ENCODE data around the gene ATXN1. TPM values are rescaled to one million over a fixed set of nuclear protein-coding genes. Genes with fewer than 3 reads are reported as not detected.

Gene ATXN1
- total and polyA plus RNA-seq, 2 of the 13 experiments (the other 11 are each of a cell fraction or from before 2014, with no cell fraction given): 20.7 to 39.5 TPM

- TF ChIP-seq TOE1 (CRISPR knock-in tag; IDR thresholded peaks at IDR 0.05) (no peak), ZNF367 (CRISPR knock-in tag; IDR thresholded peaks at IDR 0.05; ENCODE audit: borderline replicate concordance) (no peak), GRHL1 (CRISPR knock-in tag; conservative IDR thresholded peaks at IDR 0.05) (no peak), POLR2A (IDR thresholded peaks at IDR 0.05; ENCODE audit: insufficient read depth in 1 of 2, low read depth in 2 of 2, low read length in 2 of 2) (peak in 1 of 2 experiments; percentile 42; a peak in 1 of 4 replicates), ZBTB4 (CRISPR knock-in tag; IDR thresholded peaks at IDR 0.05; ENCODE audit: borderline replicate concordance) (0 out of 2 replicates have a peak, but pooled peaks have one; percentile 32), ZNF770 (CRISPR knock-in tag; IDR thresholded peaks at IDR 0.05) (peak; percentile 85), ZNF501 (CRISPR knock-in tag; IDR thresholded peaks at IDR 0.05) (peak; percentile 71; the same call in 1 of the 2 replicates), FOXJ3 (CRISPR knock-in tag; IDR thresholded peaks at IDR 0.05; ENCODE audit: borderline replicate concordance) (no peak), NR2C2 (CRISPR knock-in tag; IDR thresholded peaks at IDR 0.05; ENCODE audit: borderline replicate concordance) (no peak), ZNF646 (CRISPR knock-in tag; IDR thresholded peaks at IDR 0.05) (no peak), ATF6 (CRISPR knock-in tag; conservative IDR thresholded peaks at IDR 0.05) (no peak), ZNF891 (CRISPR knock-in tag; IDR thresholded peaks at IDR 0.05) (no peak)
These were observed 33.3 kb downstream of the ATXN1 start (continued) for GRCh38 chr6:16727996-16728395.
